Stimulated activated CD8-positive, alpha-beta memory T cell treated with anti-CD3 and anti-CD28 coated beads, Interleukin-15, amount 100 ng/mL, for 24 hours (primary cell): ENCODE results near the gene TNS4.
"Not testable (repeated sequence)": the region's sequence is repeated elsewhere in the genome, so short reads cannot be mapped to it uniquely, and the experiment has no call there.

ENCODE experiments used
- DNase-seq: peaks from one replicate; pipeline ENCODE4 v3.0.0-alpha.2; 2020; ENCODE audit warnings: low read depth

Gene TNS4, protein sequence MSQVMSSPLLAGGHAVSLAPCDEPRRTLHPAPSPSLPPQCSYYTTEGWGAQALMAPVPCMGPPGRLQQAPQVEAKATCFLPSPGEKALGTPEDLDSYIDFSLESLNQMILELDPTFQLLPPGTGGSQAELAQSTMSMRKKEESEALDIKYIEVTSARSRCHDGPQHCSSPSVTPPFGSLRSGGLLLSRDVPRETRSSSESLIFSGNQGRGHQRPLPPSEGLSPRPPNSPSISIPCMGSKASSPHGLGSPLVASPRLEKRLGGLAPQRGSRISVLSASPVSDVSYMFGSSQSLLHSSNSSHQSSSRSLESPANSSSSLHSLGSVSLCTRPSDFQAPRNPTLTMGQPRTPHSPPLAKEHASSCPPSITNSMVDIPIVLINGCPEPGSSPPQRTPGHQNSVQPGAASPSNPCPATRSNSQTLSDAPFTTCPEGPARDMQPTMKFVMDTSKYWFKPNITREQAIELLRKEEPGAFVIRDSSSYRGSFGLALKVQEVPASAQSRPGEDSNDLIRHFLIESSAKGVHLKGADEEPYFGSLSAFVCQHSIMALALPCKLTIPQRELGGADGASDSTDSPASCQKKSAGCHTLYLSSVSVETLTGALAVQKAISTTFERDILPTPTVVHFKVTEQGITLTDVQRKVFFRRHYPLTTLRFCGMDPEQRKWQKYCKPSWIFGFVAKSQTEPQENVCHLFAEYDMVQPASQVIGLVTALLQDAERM

DNA sequence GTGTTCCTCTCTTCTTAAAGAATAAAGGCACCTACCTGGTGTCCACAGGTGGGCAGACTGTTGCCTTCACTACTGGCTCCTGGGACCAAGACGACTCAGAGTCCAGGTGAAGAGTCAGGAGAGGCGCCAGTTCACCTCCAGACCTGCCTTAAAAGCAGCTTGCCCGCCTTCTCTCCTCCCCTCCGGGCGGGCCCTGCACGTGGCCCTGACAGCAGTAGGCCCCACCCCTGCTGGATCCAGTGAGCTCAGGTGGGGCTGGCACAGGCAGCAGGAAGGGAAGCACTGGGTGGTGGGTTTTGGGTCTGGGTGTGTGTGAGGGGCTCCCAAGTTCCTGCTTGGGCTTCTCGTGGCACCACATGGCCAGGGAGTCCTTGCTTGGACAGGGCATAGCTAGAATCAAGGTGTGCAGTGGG is at the start of gene TNS4:
Gene TNS4 (minus strand): TSS at position 125 of the 413 bp plus-strand sequence. CDS start 5,198 bp downstream, outside the sequence.
- DNase-seq, result no peak

DNA sequence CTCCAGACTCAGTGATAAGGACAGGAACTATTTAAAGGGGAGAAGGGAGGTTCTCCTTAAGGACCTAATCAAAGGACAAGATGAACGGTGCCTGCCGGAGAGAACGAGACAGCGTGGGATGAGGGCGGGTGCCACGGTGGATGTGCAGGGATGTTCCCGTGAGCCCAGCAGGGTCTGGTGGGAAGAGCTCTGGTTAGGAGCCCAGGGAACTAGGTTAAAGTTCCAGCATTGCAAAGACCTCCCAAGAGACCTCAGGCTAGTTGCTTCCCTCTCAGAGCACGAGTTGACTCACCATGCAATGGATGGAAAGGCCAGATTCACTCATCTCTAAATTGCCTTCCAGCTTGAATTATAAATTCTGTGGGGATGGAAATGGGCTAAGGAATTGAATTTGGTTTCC is 49.2 kb upstream of the TNS4 start:
- DNase-seq, result no peak

DNA sequence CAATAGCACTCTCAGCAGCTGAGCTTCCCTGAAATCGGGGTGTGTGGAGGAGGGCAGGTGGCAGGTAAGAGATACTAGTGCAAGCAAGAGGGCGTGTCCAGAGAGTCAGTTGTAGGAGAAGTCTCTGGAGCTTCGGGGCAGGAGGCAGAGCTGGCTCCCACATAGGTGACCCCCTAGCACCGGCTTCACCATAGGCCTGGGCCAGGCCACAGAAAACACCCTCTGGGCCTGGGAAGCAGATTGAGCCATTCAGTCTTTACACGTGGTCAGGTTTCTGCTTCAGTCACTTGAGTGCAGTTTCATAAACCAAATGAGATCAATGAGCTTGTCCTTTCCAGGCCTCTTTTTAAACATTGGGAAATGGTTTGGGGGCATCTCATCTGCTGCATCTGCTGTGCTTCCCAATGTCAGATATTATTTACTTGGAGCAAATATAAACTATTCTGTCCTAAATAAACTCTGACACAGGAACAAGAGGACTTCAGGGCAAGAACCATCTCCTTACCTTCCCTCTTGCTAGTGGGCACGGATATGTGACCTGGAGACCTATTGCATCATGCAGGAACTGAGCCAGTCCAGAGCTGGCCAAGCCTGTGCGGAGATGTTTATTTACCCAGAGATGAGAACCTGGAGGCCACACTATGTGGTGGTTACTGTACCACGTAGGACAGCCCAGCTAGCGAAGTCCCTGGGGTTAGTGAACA is 47.7 kb upstream of the TNS4 start:
- DNase-seq, result no peak

- DNase-seq, result no peak
Measured at GRCh38 chr17:40548491-40548981, 47.1 kb upstream of the TNS4 start.

GRCh38 chr17:40547785-40548478 is 46.5 kb upstream of the TNS4 start:
- DNase-seq, result no peak

- DNase-seq, result no peak
Measured at GRCh38 chr17:40547079-40547784, 45.8 kb upstream of the TNS4 start.

GRCh38 chr17:40546497-40546896 is 45.1 kb upstream of the TNS4 start:
- not testable (repeated sequence) for DNase-seq

DNA sequence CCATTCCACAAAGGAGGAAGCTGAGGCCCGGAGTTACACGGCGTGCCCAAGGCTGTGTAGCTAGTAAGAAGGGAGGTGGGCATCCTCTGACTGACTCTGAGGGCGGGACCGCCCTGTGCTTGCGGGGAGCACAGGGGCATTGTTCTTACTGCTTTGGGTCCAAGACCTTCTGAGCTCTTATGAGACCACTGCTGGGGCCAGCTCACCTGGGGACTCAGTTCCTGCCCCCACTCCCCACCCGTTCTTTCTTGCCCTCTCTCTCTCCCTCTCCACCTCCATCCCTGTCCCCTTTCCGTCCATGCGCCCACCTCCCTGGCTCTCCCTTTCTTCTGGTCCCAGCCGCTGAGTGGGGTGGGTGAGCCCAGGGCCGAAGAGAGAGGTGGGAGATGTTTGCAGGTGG is 44.2 kb upstream of the TNS4 start:
- DNase-seq, result no peak

DNA sequence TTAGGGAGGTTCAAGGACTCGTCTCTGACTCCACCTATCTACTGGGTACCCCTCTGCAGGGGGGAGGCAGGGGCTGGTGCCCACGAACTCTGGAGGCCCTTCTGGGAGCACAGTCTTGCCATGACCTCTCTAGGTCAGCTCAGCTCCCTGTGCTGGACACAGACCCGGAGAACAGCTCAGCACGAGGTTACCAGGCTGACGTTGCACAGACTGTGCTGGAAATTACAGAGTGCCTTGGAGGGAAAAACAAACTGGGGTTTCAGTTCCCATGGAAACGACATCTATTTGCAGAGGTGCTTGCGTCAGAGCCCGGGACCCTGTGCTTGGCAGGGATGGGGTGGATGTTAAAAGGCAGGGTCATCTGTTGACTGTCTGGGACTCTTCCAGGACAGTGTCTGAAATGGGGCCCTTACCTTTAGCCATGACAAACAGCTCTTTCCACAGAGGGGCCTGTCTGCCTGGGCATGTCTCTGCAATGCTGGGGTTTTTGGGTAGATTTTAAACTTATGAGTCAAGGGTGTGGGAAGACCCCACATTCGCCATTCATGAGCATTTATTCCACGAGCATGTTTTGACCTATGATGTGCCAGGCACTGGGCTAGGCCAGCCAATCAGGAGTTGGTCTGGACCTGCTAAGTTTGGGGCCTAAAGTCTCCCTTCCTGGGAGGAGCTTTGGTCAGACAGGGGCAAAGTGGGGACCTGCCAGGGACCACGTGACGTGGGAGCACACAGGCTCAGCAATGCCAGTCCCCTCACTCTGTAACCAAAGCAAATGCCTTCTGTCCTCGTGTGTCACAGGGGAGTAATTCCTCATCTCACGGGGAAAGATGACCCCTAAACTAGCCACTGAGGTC is 41.4 kb upstream of the TNS4 start:
- DNase-seq, result no peak

- no peak for DNase-seq
Measured at GRCh38 chr17:40541873-40542557, 40.6 kb upstream of the TNS4 start.

DNA sequence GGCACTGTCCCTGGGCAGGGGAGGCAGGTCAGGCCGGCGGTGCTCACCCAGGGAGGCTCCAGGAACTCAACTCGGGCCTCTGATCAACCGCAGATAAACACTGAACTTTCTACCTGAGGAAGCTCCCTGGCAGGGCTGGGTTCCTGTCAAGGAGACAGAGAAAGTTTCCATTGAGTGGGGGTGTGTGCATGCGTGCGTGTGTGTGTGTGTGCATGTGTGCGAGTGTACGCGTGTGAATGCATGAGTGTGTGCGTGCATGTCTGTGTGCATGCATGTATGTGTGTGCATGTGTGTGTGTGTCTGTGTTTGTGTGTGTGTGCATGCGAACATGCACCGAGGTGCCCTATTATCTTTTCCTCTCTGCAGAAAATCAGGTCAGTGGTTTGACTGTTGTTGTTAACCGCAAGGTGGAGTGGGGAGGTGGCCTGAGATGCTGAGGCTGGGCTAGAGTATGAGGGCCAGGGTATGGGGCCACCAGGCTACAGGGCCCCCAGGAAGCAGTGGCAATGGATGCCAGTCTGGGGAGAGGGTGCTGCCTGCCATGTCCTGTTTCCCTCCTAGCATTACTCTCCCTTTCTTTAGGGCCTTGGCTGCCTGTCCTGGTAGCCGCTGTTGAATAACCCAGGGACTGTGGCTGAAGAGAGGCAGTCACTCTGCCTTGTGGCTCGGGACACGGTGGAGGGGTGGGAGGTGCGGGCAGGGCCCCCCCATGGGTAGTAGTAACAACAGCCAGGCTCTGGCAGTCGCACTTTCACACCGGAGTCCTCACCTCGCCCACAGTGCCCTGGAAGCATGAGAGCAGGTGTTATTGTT is 39.8 kb upstream of the TNS4 start:
- DNase-seq, result no peak

DNA sequence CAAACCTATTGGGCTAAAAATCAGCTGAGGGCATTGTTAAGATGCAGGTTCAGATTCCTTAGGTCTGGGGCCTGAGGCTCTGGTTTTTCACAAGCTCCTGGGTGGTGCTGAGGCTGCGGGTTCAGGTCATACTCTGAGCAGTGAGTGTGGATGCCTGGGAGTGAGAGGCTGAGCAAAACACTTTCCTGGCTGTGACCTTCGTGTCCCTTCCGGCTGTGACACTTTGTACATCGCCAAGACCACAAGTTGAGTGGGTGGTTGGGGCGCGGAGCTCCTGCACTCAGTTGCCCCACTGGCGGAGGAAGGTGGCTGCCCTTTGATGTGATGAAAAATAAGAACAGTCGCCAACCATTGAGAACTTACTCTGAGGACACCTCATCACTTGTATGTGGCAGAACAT is 39.0 kb upstream of the TNS4 start:
- no peak for DNase-seq

DNA sequence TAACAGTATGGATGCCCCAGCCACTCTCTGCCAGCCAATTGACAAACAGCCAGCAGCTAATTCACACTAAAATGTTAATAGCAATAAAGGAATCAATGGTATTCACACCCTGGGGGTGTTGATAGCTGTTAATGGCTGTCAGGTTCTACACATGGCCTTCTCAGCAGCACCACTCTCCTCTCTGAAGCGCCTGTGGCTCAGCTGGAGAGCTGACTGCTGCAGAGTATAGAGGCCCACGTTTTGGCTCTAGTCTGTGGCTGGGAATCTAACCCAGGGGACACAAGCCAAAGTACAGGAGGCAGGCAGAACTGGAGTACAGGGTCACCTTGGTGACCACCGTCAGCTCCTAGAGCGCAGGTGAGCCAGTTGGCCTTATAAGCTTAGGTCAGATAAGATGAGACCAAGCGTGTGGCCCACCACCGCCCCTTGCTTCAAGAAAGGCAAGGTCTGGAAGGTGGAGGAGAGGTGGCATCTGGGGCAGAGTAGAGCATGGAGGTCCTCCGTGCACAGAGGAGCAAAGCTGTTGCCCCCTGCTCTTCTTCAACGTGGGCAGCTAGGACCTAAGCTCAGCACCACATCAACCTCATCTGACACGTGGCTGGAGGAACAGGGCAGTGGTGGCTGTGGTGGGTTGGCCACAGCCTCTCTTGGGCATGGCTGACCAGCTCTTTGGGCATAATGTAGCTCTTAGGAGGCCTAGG is 38.4 kb upstream of the TNS4 start:
- DNase-seq, result no peak

- no peak for DNase-seq
Measured at GRCh38 chr17:40538936-40539705, 37.7 kb upstream of the TNS4 start.

DNA sequence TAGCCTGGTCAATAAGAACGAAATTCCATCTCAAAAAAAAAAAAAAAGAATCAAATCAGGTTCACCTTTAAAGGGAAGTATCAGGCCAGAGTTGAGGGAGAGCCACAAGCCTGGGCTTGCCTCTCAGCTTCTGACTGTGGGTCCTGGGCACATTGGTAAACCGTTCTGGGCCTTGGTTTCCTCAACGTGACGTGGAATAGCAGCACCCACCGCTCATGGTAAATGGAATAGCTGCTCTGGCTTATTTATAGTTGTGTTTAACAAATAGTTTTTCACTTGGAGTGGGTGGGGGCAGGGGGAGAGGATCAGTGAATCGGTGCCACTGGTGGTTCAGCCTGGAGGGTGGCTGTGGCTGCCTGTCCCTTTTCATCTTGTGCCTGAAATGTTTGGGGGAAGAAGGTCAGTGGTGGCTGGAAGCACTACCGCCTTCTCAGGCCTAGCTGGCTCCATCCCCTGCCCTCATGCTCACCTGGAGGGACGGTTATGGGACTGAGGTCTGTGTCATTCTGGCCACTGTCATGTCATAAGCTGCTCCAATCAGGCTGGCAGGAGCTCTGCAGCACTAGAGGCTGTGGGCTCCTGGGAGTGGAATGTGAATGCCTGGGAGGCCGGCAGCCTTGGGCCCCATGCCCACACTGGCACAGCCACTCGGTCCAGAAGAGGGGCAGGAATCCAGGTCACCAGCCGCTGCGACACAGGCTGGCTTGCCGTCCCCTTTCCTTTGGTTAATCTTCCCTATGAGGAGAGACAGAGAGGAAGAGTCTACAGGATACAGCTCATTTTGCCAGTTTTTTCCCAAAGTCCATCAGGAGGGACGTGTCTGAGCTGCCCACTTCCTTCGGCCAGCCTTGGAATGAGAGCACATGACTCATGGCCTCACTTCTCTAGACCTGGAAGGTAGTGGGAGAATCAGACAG is 36.9 kb upstream of the TNS4 start:
- DNase-seq, result no peak
